Stimulated activated CD4-positive, alpha-beta T cell treated with anti-CD3 and anti-CD28 coated beads, Interleukin-15, amount 100 ng/mL, for 1 hour (primary cell): ENCODE results near the gene FUT6.

Experiments
- DNase-seq, 2 donors: peaks; one replicate each; pipeline ENCODE4 v3.0.0-alpha.2; 2020; ENCODE audit warnings: low read depth in 1 of 2, low spot score in 1 of 2

The FUT6 gene

DNA sequence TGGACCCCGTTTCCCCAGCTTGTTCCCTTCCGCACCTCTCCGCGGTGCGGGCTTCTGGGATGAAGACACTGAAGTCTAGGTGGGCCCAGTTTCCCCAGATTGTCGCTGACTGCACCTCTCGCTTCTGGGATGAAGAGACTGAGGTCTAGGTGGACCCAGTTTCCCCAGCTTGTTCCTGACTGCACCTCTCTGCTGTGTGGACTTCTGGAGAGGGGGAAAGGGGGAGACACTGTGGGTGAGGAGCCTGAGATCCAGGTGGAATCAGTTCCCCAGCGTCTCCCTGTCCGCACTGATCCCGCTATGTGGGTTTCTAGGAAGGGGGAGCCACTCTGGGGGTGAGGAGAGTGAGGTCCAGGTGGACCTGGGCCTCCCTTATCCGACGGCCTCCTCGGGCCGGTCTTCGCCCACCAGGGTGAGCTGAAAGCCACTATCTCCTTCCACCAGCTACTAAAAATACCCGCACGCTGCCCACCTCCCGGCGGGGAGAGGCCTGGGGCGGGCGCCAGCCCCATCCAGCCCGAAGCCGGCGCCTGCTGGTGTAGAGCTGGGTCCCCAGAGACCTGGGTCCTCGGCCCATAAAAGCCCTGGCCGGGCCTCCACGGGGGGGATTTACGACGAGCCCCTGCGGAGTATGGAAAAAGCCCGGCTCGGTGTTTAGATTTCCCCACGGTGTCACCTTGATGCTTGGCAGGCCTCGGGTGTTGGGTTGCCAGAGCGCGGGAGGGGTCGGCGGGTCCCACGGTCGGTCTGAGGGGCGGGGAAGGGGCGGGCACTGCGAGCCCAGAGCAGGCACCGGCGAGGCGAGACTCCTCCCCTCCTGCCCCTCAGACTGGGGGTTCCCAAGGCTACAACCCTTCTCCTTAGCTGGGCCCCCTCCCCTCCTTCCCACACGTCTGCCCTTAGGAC, 10.6 kb downstream of the FUT6 start:
- DNase-seq = peak in 1 of 2 donors; percentile 8

DNA sequence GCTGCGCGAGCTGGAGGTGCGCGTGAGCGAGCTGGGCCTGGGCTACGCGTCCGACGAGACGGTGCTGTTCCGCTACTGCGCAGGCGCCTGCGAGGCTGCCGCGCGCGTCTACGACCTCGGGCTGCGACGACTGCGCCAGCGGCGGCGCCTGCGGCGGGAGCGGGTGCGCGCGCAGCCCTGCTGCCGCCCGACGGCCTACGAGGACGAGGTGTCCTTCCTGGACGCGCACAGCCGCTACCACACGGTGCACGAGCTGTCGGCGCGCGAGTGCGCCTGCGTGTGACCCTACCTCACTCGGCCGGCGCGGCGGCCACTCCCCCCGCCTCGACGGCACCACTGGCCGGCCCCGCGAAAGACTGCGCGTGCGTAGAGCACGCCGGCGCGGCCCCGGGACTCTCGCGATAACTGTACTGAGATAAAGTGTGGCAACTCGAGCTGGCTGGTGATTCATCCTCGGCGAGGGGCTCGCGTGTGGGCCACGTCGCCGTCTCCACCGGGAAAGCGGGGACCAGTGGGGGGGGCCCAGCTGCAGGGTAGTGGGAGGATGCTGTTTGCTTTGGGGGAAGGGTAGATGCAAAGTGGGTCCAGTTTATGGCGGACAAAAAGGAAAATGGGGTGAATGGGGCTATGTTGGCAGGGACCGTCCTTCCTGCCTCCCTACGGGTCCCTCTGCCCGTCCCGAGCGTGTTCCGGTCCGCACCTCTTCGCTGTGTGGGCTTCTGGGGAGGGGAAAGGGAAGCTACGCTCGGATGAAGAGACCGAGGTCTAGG, 11.4 kb downstream of the FUT6 start:
- DNase-seq = peak; percentile 87 to 93

DNA sequence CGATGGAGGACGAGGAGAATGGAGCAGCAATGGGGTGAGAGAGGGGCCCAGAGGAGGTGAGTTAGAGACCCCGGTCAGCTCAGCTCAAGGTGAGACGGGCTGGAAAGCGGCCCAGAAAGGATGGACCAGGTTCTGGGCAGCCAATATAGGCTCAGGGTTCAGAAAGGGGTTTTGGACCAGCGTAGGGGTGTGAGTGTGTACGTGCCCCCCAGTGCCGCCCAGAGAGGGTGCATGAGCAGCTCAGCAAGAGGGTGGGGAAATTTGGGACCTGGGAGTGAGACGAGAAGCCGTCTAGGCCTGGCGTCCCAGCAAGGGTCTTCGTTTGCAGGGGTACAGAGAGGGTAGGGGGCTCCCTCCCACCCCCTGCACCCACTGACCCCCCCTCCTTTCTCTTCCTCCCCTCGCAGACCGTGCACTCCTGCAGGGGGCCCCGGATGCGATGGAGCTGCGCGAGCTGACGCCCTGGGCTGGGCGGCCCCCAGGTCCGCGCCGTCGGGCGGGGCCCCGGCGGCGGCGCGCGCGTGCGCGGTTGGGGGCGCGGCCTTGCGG, 12.1 kb downstream of the FUT6 start:
- no peak for DNase-seq

DNA sequence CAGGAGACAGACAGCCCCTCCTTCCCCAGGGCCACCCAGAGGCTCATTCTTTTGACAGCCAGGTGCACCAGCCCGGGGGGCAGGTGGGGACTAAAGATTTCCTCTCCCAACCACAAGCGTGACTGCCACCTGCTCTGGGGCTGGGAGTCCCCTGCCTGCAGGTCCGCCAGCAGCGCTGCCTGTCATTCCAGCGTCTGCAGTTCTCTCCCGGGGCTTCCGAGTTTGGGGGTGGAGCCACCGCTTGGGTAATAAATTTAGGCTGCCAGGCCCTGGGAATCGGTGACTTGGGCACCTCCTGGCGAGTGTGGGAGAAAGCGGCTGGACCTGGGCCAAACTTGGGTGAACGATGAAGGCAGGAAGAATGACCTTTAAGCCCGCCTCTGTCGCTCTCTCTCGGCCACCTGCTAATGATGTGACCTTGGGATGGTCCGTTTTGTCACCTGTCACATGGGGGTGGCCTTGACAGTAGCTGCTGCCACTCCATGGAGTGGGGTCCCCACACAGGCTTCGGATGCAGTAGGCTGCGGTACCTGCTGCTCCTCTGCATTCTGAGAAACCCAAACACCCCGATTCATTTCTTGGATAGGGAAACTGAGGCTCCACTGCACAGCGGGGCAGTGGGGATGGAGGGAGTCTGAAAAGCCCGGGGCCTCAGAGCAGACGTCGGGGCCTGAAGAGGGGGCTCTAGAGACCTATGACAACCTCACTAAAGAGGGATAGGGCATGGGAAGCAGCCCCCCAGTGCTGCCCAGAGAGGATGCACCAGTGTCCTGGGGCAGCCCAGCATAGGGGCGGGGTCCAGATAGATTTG, 12.8 kb downstream of the FUT6 start:
- no peak for DNase-seq

DNA sequence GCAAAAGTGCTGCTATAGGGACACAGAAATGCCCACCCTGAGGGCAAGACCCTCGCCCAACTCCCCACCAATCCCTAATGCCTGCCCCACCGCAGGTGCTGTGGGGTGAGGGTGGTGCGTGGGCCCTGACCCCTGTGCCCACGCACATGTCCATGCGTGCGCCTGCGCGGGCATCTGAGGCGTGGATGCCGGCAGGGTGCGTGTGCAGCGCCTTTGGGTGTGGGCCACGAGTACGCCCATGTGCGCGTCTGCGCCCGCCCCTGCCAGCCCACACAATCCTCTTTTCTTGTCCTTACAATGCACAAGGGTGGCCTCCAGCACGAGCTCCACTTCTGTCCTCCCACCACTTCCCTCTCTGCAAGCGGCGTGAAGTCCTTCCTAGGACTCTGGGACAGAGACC, 14.3 kb downstream of the FUT6 start:
- DNase-seq = no peak

DNA sequence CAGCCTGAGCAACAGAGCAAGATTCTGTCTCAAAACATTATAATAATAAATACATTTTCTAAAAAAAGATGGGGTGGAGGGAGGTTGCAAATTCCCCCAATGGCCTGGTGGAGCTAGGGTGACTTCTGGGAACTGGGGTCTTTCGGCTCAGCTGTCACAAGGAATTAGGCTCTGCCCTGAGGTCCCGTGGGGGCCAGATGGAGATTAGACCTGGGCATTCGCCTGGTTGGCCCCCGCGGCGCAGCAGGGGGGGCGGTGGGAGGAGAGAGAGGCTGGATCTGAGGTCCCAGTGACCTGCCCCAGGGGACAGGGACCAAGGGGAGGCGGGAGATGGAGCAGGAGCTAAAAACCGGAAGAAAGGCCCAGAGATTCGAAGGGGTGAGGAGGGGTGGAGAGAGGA, 14.8 kb downstream of the FUT6 start:
- no peak for DNase-seq

DNA sequence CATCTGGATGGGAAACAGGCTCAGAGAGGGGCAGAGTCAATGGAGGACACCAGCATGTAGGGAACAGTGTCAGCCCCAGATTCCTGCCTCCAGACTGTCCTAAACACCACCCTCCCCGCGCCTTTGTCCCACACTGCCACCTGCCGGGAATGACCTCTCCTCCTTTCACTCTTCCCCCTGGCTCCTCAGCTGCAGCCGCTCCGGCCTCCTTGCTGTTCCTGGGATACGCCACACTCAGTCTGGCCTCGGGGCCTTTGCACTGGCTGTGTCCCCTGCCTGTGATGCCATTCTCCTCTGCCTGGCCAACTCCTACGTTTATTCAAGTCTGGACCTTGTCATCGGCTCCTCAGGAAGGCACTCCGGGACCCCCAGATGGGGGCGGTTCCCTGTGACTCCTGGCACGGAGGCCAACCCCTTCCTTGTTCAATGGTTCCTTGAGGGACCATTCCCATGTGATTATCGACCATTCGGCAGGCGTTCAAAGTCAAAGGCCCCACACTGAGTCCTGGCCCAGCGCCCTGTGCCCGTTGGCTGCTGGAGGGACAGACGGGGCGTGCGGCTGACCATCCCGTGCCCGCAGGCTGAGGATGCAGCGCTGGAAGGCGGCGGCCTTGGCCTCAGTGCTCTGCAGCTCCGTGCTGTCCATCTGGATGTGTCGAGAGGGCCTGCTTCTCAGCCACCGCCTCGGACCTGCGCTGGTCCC, 15.8 kb downstream of the FUT6 start:
- no peak for DNase-seq

DNA sequence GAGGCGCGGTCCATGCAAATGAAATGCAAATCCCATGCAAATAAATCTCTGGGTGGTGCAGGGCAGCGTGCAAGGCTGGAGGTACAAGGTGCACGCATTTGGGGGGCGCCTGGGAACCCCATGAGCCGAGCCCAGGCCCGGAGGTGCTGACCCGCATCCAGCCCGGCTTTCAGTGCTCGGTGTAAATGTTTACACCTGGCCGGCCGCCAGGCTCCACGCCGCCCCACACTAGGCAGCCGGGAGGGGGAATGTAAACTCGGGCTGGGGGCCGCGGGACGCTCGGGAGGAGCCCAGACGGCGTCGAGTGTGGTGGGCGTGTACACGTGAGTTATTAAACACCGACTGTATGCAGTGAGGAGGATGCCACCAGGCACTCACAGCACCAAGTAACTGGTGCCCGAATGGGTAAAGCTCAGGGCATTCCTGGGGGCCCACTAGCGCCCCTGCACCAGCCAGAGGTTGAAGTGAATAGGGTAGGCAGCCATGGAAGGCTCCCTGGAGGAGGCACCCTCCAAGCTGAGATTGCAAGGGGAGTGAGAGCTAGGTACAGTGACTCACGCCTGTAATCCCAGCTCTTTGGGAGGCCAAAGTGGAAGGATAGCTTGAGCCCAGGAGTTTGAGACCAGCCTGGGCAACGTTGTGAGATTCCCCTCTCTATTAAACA, 17.2 kb downstream of the FUT6 start:
- DNase-seq = no peak

DNA sequence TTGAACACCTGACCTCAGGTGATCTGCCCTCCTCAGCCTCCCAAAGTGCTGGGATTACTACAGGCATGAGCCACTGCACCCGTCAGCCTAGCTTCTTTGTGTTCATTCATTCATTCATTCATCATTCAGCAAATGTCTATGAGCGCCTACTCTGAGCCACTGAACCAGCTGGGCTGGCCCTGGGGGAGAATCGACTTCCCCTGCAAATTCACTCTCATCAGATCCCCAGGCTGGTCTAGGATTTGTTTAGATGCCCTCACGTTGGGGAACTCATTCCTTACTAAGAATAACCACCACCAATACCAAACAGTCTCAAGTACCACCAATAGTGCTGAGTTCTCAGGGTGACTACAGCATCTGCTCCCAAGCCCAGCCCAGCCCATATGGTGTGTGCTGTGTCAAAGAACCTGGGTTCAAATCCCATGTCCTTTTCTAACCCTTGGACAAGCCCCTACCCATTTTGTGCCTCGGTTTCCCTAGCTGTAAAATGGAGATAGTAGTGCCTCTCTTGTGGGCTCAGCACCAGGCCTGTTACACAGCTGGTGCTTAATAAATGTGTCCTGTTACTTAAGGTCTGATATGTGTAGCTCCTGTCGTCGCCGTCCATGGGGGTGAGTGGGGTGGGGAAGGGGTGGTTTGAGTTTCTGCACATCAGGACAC, 17.9 kb downstream of the FUT6 start:
- DNase-seq = no peak

DNA sequence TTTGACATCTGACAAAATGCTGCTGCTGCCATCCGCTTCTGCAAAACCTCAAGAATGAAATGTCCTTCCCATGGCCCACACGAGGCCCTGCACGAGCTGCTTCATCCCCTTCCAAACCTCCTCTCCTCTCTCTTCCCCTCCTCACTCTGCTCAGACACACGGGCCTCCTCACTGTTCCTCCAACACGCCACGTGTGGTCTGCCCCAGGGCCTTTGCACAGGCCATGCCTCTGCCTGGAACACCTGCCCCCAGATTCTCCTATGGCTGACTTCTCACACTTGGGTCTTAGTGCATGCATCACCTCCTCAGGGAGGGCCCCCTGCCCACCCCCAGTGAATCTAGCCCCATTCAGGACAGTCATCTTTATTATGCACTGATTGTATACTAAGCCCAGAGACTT, 18.7 kb downstream of the FUT6 start:
- DNase-seq = no peak

DNA sequence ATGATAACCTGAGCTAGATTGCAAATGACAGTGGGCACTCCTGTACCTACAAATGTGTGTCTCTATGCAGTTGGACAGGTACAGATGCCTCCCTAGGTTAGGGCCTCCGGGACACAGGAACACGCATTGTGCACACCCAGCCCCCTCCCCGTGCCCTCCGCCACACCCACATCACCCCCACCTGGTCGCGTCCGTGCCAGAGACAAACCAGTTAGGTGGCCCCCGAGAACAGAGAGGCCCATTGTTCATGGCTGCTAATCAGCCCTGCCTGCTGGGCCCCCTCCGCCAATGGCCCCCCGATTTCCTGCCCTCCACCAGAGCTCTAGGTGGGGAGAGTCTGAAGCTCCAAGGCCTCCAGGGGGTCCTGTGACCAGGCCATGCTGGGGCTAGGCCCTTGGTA, 20.9 kb downstream of the FUT6 start:
- DNase-seq = no peak

DNA sequence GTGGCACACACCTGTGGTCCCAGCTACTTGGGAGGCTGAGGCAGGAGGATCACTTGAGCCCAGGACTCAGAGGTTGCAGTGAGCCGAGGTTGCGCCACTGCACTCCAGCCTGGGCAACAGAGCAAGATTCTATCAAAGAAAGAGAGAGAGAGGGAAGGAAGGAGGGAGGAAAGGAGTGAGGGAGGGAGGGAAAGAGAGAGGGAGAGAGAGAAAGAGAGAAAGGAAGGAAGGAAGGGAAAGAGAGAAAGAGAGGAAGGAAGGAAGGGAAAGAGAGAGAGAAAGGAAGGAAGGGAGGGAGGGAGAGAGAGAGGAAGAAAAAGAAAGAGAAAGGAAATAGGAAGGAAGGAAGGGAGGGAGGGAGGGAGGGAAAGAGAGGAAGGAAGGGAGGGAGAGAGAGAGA, 22.3 kb downstream of the FUT6 start:
- DNase-seq = no peak

DNA sequence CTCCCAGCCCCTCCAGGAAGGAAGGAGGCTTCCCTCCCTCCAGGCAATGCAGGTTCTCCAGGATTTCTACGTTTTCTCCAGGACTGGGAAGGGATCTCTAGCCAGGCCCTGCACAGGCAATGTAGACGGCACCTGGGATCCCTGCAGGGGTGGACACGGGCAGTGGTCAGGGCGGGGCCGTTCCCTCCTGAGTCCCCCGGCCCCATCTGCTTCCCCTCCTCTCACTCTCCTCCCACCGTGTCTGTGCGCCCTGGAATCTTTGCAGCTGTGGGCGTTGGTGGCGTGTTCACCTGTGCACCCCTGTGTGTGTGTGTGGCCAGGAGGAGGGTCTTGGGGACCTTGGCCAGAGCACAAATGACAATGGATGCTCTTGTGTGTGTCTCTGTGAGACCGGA, 24.7 kb downstream of the FUT6 start:
- no peak for DNase-seq

DNA sequence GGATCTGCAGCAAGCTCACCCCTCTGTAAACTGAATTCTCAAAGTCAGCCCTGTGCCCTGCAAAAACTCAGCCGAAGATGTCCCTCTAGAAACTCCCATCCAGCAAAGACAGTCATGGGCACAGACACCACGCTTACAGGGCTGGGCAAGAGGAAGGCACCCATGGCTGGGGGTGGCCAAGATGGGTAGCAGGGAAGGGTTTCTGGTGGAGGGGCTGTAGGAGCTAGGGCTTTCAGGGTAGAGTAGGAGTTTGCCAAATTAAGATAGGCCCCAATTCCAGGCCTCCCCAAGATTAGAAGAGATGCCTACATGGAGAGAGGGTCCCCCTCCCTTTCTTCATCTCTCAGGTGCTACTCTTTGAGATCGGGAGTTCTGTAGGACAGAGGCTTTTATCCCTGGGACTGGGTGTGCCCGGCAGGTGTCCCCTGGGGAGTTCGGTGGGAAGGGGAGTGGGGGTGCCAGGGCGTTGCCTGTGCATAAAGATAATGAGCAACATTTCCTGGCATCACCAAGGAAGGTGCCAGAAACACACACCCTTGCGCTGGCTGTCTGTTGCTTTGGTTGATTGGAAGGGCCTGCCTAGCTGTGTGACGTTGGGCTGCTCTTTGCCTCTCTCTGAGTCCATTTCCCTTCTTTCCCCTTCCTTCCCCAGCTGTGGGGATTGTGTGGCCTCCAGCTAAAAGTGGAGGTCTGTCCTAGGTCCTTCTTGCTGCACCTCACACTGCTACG, 25.2 kb downstream of the FUT6 start:
- DNase-seq = no peak

DNA sequence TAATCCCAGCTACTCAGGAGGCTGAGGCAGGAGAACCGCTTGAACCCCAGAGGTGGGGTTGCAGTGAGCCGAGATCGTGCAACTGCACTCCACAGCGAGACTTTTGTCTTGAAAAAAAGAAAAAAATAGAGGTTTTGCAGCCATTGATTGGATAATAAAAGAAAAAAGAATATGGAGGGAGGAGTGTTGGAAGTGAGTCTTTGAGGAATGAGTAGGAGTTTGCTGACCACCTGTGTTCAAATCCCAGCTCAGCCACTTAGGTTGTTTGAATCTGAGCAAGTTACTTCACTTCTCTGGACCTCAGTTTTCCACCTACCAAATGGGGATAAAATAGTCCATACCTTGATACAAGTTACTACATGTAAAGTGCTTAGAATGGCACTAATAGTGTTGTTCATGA, 28.4 kb downstream of the FUT6 start:
- no peak for DNase-seq

DNA sequence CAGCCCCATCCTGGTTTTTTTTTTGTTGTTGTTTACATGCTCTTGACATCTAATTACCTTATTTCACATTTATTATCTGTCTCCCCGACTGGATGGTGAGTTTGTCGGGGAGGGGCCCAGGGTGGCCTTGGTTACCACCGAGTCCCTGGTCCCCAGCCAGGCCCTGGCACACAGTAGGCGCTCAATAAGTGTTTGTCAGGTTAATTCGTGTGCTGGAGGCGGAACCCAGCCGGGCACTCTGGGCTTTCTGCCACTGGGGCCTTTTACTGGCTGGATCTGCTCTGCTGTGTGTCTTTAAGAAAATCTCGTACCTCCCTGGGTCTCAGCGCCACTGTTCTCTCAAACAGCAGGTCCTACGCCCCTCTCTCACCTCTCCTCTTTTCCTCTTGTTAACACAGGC, 30.0 kb downstream of the FUT6 start:
- DNase-seq = no peak

DNA sequence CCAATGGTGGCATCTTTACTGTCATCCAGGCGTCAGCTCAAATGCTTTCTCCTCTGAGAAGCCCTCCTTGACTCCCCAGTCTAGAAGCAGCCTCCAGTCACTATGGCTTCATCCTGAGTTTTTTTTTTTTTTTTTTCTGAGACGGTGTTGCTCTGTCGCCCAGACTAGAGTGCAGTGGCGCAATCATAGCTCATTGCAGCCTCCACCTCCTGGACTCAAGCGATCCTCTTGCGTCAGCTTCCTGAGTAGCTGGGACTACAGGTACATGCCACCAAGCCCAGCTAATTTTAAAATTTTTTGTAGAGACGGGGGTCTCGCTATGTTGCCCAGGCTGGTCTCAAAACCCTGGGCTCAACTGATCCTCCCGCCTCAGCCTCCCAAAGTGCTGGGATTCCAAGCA, 30.4 kb downstream of the FUT6 start:
- no peak for DNase-seq

DNA sequence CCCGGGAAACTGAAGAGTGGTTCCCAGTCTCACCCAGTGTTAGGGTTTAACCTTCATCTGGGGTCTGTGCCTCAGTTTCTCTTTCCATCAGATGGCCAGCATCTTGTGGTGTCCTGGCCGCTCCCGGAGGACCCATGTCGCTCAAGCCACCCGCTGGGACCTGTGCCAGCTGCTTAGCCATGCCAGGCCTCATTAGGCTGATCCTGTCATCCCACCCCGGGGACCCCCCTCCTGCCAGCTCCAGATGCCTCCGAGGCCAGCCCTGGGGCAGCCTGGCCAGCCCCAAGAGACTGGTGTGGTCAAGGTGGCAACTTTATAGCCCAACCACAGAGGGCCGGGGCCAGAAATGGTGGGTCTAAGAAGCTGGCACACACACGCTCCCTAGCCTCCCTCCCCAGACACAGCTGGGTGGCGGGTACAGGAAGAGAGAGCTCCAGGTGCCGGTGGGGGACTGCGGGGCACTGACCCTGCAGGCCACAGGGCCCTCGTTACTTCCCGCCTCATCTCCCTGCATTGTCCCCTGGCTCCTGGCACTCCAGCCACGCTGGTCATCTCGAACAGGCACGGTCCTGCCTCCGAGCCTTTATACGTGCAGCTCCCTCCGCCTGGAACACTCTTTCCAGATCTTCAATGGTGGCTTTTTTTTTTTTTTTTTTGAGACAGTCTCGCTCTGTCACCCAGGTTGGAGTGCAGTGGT, 31.2 kb downstream of the FUT6 start:
- DNase-seq = no peak
